Neural progenitor cell (in vitro differentiated cells): Measurements from ENCODE around the gene ACKR2.

Experiments used
- EZH2 ChIP-seq: fragments of 200-600 bp; sonication (generic); IDR thresholded peaks from 2 replicates; pipeline ENCODE4 v1.6.1; 2017; ENCODE audit warnings: antibody characterized with exemption, mild to moderate bottlenecking, moderate library complexity
- EZH2phosphoT487 ChIP-seq: fragments of 200-600 bp; sonication (generic); IDR thresholded peaks from 2 replicates; pipeline ENCODE4 v1.6.1; 2017; ENCODE audit warnings: antibody characterized with exemption
- TF ChIP-seq, protein P1 (sequence below): fragments of 200-600 bp; sonication (generic); IDR thresholded peaks from 2 replicates; pipeline ENCODE4 v1.5.1; 2017; ENCODE audit warnings: antibody characterized with exemption, mild to moderate bottlenecking

DNA sequence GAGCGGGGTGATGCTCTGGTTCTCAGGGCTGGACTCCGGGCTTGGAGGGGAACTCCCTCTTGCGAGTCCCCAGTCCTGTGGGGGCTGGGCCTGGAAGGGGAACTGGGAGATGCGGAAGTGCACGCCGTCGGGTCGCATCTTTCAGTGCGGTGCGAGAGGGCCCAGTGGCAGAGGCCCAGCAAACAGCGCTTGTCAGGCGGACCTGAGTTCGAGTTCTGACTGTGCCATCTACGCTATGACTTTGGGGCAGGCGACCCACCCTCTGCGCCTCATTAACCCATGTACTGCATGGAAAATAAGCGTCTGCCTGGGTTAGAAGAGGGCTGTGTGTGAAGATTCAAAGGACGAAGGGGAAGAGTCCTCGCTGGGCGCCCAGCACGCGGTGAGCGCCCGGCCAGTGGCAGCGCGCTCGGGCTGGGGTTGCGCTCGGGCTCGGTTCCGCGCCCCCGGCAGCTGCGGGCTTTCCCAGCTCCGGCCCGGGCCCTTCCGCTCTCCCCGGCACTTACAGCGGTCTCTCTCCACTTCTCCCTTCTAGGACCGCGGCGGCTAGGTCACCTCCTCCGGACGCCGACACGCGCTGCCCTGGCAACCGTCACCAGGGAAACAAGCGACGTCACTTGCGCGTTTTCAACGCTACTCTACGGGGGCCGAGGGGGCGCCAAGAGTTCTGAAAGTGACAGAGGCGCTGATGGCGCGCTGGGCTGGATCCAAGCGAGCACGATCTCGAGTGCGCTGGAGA lies 36.4 kb upstream of the ACKR2 start, which contains the start of gene CCDC13:
- TF ChIP-seq, protein P1, sequence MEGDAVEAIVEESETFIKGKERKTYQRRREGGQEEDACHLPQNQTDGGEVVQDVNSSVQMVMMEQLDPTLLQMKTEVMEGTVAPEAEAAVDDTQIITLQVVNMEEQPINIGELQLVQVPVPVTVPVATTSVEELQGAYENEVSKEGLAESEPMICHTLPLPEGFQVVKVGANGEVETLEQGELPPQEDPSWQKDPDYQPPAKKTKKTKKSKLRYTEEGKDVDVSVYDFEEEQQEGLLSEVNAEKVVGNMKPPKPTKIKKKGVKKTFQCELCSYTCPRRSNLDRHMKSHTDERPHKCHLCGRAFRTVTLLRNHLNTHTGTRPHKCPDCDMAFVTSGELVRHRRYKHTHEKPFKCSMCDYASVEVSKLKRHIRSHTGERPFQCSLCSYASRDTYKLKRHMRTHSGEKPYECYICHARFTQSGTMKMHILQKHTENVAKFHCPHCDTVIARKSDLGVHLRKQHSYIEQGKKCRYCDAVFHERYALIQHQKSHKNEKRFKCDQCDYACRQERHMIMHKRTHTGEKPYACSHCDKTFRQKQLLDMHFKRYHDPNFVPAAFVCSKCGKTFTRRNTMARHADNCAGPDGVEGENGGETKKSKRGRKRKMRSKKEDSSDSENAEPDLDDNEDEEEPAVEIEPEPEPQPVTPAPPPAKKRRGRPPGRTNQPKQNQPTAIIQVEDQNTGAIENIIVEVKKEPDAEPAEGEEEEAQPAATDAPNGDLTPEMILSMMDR = no peak
- TF ChIP-seq EZH2phosphoT487 = no peak
- no peak for TF ChIP-seq EZH2
